GM12801 (cell line): ENCODE measurements around the gene LPP.

Source experiments
- CTCF ChIP-seq: IDR thresholded peaks from one replicate; pipeline ENCODE4 v1.5.1; 2011; ENCODE audit warnings: control low read depth; ENCODE audit not compliant: insufficient read length; ENCODE audit errors: extremely low read depth

The LPP gene

GRCh38 chr3:188631291-188632010 lies 477.5 kb downstream of the LPP start:
- no peak for TF ChIP-seq CTCF

GRCh38 chr3:188633206-188633605 lies 479.2 kb downstream of the LPP start:
- no peak for TF ChIP-seq CTCF

- no peak for TF ChIP-seq CTCF
Observed at GRCh38 chr3:188634285-188634684, 480.3 kb downstream of the LPP start.

GRCh38 chr3:188635258-188636042 lies 481.5 kb downstream of the LPP start:
- TF ChIP-seq CTCF: no peak

GRCh38 chr3:188641076-188641475 lies 487.1 kb downstream of the LPP start:
- no peak for TF ChIP-seq CTCF

GRCh38 chr3:188643736-188644135 lies 489.8 kb downstream of the LPP start:
- no peak for TF ChIP-seq CTCF

- no peak for TF ChIP-seq CTCF
Observed at GRCh38 chr3:188646592-188646991, 492.6 kb downstream of the LPP start.
